H7 (cell line): Measurements from ENCODE around the gene LUC7L. TPM values are rescaled to one million over a fixed set of nuclear protein-coding genes. Genes with fewer than 3 reads are reported as not detected.
A peak's percentile ranks its signal among the peaks of the same experiment; 100 is the strongest.
"Not testable (repeated sequence)": the region's sequence is repeated elsewhere in the genome, so short reads cannot be mapped to it uniquely, and the experiment has no call there.

Experiments used
- DNase-seq: peaks from one replicate; pipeline ENCODE4 v3.0.0; 2012
- H3K27me3 ChIP-seq: 2 replicates; pipeline ENCODE4 v1.6.0; 2011; ENCODE audit warnings: mild to moderate bottlenecking, low read length; ENCODE audit not compliant: control insufficient read depth, insufficient read depth
- H3K36me3 ChIP-seq: replicated peaks from 2 replicates; pipeline ENCODE4 v1.5.1; 2011; ENCODE audit warnings: low read length; ENCODE audit not compliant: control insufficient read depth, insufficient read depth
- H3K4me3 ChIP-seq: 2 replicates; pipeline ENCODE4 v1.5.1; 2011; ENCODE audit warnings: low read depth, mild to moderate bottlenecking, control low read depth, low read length, moderate library complexity; ENCODE audit not compliant: insufficient read depth
- total RNA-seq: library from RNA; depleted of rRNA; stranded (reverse); fragments of >200 nt; shearing (Covaris generic); gene quantifications from 2 replicates; pipeline ENCODE4 v1.2.3, GENCODE V29; 2014; rRNA removed

LUC7L gene
- total RNA-seq: 56.6 and 92.9 TPM in 2 replicates

DNA sequence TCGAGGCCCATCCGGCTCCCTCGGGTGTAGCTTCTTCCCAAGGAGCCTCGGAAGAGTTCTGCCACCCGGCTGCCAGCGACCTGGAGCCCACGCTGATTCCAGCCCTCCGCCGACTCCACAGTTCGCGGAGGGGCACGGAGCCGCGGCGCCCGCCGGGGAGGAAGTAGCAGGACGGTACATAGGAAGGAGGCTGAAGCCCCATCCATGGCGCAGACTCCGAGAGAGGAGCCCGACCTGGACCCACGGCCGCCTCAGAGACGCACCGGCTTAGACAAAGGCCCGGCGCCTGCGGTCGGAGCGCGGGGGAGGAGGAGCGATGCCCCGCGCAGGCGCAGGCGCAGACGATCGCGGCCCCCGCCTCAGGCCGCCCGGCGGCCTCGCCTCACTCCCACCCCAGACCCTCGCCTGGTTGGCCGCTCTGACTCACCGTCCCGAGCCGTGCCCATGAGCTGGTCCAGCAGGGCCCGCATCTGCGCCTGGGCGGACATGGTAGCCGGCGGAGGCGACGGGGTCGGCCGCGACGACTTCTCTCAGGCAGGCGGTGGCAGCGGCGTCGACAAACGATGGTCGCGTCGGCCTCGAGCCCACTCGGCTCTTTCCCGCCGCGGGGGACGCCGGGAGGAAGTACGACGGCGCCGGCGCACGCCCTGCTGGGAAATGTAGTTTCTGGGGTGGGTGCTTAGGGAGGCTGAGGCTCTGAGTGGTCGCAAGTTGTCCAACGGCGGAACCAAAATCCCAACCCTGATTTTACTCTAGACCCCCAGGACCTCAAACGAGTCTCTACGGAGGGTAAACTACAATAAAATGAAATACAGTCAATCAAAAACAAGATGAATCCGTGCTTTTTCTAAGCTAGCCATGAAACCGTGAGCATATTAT, at the start of gene LUC7L:
Gene LUC7L, minus strand, starts transcription at position 598 of the 879 bp plus-strand sequence. Its CDS starts 110 bp downstream, at position 488.
- H3K36me3 ChIP-seq: peaks cover 22% of the 10 kb centered on the region
- peak; percentile 99 for DNase-seq
- no peaks in the 10 kb centered on the region for H3K27me3 ChIP-seq
- H3K4me3 ChIP-seq: peak within 1 kb of the TSS; percentile 97

- DNase-seq: no peak
- H3K27me3 ChIP-seq: peaks cover 52% of the 10 kb centered on the region
- no peak overlapping the region for H3K4me3 ChIP-seq
- H3K36me3 ChIP-seq: no peaks in the 10 kb centered on the region
Measured at GRCh38 chr16:278863-279366, 49.7 kb upstream of the LUC7L start.

DNA sequence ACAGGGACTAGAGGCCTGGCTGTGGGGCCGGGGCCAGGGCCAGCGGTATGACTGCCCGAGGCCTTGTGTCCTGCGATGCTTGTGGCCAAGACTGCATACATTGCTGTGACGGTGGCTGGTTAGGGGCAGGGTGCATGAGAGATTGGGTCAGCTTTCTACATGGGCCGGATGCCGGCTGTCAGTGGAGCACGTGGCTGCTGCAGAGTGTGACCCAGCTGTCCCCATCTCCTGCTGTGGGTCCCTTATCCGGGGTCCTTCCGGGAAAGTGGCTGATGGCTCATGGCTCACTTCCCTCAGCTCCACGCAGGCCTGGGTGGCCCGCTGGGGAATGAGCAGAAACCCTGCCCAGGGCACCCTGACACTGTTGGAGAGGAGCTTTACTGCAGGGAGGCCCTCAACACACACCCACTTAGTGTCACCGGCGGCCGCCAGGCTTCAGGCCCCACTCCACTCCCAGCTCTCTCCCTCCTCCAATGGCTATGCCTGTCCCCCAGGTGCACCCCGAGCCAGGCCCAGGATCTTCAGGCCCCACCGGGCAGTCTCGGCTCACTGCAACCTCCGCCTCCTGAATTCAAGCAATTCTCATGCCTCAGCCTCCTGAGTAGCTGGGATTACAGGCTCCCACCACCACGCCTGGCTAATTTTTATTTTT, 47.3 kb upstream of the LUC7L start:
- DNase-seq: no peak
- H3K4me3 ChIP-seq: no peak overlapping the region
- H3K36me3 ChIP-seq: no peaks in the 10 kb centered on the region
- H3K27me3 ChIP-seq: peaks cover 49% of the 10 kb centered on the region

- Histone ChIP-seq H3K27me3 (peaks cover 41% of the 10 kb centered on the region), H3K4me3 (peak within 1 kb of the TSS; percentile 47), H3K36me3 (no peaks in the 10 kb centered on the region)
- peak; percentile 86 for DNase-seq
Measured at GRCh38 chr16:275786-276232, 46.6 kb upstream of the LUC7L start, which contains the start of gene RGS11. Gene RGS11, minus strand, starts transcription at chr16:275944. Its CDS starts 33 bp downstream, at chr16:275911.

DNA sequence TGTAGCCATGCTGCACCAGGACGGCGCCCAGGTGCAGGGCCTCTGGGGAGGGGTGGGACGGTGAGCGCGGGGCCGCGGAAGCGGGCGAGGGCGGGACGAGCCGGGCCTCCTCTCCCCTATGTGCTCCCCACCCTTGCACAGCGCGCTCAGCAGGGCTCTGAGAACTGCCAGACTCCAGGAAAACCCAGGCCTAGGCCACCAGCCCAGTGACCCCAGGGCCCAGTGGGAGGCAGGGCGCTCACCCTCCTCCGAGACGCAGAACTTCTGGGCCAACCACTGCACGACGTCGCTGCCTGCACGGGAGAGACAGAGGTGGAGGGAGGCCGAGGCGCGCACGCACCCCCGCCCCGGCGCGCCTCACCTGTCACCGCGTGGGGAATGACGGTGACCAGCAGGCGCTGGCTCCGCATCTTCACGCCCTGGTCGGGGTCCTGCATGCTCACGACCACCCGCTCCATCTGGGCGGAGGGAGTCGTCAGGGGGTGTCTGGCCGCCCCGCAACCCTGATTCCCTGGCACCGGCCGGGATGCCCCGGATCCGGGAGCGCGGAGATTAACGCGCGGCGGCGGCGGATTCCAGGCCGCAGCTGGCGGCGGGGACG, 45.9 kb upstream of the LUC7L start:
- peak overlapping the region; percentile 47 for H3K4me3 ChIP-seq
- peak; percentile 92 for DNase-seq
- peaks cover 38% of the 10 kb centered on the region for H3K27me3 ChIP-seq
- no peaks in the 10 kb centered on the region for H3K36me3 ChIP-seq

GRCh38 chr16:273547-274421, 44.5 kb upstream of the LUC7L start:
- Histone ChIP-seq H3K27me3 (peaks cover 25% of the 10 kb centered on the region), H3K36me3 (no peaks in the 10 kb centered on the region), H3K4me3 (no peak overlapping the region)
- DNase-seq: no peak

DNA sequence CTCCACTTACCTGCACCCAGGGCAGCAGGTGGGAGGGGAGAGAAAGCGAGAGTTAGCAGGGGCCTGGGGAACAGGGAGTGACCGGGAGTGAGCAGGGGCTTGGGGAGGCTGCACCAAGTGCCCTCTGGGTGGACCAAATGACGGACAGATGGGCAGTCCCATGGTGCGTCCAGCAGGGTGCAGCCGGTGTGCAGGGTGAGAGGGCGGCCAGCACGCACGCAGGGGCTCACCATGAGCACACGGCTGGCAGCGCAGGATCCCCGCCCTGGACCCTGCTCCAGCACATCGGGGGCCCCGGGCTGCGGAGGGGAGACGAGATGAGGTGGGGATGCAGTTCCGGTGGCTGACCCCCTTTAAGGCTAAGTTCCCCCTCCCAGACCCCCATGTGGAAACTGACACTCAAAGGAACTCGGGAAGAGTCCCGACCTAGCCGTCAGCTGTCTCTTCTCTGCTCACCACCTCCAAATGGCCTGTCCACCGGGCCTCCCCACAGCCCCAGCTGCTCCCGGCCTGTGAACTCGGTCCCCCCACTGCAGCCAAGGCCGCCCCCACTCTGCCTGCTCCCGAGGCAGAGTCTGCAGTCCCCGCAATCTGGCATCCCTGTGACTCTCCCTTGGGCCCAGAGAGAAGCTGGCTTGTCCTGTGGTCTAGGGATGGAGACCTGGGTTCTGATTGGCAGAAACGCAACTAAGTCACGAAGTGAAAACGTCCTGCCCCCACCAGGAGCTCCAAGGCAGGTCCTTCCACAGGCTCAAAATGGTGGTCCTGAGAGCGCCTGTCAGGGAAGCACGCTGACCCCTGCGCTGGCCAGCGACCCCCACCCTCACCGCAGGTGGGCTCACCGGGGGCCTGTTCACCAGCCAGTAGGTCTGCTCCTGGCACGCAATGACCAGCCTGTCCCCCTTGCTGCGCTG, 43.6 kb upstream of the LUC7L start:
- DNase-seq: no peak
- no peaks in the 10 kb centered on the region for H3K36me3 ChIP-seq
- H3K4me3 ChIP-seq: no peak overlapping the region
- H3K27me3 ChIP-seq: peaks cover 21% of the 10 kb centered on the region

GRCh38 chr16:270381-271255, 41.4 kb upstream of the LUC7L start:
- H3K36me3 ChIP-seq: no peaks in the 10 kb centered on the region
- H3K4me3 ChIP-seq: no peak overlapping the region
- H3K27me3 ChIP-seq: peaks cover 12% of the 10 kb centered on the region
- DNase-seq: no peak

DNA sequence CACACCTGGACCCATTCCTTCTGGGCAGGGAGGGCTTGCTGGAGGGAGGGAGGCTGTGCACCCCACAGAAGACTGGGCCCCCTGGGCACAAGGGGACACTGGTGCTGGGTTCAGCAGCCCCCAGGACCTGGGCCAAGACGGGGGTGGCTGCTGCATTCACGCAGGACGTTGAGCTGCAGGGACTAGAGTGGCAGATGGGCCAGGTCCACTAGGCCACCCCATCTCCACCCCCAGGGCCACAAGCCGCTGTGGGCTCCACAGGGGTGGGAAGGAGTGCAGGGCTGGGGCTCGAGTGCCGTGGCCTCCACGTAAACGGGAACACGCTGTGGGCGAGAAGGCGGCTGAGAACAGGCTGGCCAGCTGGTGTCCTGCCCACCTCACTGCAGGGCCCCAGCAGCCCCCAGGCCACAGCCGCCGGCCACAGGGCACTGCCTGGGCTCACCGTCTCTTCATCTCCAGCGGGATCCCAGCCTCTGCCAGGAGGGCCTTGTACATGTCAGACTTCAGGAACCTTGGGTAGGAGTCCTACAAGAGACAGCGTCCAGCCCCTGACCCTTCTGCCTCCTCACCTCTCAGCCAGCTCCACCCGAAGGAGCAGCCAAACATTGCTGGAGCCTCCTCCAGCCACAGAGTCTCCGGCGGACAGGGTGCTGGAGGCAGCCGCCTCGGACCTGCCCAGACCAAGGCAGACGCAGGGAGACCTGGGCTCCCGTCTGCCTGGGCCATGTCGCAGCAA, 40.0 kb upstream of the LUC7L start:
- DNase-seq: no peak
- no peaks in the 10 kb centered on the region for H3K36me3 ChIP-seq
- H3K4me3 ChIP-seq: no peak overlapping the region
- H3K27me3 ChIP-seq: 0 out of 2 replicates have a peak, but pooled peaks cover under 1% of the 10 kb centered on the region

DNA sequence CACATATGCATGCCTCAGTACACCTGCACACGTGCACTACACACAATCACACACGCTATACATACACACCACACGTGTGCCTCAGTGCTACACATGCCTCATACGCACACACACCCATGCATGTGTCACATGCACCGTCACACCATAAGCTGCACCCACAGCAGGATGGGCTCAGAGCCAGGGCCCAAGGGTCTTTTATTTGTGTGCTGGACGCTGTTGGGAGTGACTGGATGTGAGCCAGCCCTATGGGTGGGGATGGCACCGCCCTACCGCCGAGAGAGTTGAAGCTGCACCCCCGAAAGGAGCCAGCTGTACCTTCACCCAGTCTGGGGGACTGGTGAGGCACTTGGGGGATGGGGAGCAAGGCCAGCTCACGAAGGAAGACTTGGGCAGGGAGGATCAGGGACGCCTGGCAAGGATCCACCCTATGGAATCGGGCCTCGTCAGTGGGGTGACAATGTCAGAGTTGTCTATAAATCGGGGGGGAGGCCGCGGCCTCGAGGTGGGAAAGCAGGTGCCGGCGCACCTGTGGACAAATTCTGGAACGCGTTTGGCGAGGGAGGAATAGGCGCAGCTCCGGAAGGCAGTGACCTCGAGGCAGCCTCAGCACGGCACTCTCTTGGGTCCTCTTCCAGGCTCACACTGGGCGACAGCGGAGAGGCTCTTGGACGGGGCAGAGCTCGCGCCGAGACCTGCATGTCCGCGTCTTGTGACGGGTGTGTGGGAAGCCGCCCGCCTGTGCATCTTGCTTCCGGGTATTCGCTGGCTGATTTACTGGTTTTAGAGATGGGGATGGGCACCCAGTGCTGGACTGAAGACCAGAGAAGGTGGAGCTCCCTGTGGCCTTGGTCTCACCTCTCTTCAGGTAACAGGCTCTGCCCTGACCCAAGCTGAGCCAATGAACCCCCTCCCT, 39.1 kb upstream of the LUC7L start:
- H3K36me3 ChIP-seq: no peaks in the 10 kb centered on the region; the same call in 1 of the 2 replicates
- no peak for DNase-seq

GRCh38 chr16:267562-267961, 38.3 kb upstream of the LUC7L start:
- H3K4me3 ChIP-seq, H3K36me3 ChIP-seq, DNase-seq, H3K27me3 ChIP-seq: not testable (repeated sequence)

More for the DNA sequence above, 39.1 kb upstream of the LUC7L start:
- no peaks in the 10 kb centered on the region for H3K27me3 ChIP-seq
- H3K4me3 ChIP-seq: no peak overlapping the region
